ENCODE results near the gene ASB7. TPM values are rescaled to one million over a fixed set of nuclear protein-coding genes. Genes with fewer than 3 reads are reported as not detected.

Gene ASB7
- total RNA-seq, 1 donor: 13.8 TPM

- TF ChIP-seq, protein P1, sequence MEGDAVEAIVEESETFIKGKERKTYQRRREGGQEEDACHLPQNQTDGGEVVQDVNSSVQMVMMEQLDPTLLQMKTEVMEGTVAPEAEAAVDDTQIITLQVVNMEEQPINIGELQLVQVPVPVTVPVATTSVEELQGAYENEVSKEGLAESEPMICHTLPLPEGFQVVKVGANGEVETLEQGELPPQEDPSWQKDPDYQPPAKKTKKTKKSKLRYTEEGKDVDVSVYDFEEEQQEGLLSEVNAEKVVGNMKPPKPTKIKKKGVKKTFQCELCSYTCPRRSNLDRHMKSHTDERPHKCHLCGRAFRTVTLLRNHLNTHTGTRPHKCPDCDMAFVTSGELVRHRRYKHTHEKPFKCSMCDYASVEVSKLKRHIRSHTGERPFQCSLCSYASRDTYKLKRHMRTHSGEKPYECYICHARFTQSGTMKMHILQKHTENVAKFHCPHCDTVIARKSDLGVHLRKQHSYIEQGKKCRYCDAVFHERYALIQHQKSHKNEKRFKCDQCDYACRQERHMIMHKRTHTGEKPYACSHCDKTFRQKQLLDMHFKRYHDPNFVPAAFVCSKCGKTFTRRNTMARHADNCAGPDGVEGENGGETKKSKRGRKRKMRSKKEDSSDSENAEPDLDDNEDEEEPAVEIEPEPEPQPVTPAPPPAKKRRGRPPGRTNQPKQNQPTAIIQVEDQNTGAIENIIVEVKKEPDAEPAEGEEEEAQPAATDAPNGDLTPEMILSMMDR (IDR thresholded peaks at IDR 0.05; ENCODE audit: insufficient read depth, low read length): no peak
- no peak overlapping the region for H3K4me3 ChIP-seq (ENCODE audit: low read depth, low read length)
- DNase-seq (ENCODE audit: low read depth): no peak
Observed at GRCh38 chr15:100642213-100642949, 40.0 kb downstream of the ASB7 start.

DNA sequence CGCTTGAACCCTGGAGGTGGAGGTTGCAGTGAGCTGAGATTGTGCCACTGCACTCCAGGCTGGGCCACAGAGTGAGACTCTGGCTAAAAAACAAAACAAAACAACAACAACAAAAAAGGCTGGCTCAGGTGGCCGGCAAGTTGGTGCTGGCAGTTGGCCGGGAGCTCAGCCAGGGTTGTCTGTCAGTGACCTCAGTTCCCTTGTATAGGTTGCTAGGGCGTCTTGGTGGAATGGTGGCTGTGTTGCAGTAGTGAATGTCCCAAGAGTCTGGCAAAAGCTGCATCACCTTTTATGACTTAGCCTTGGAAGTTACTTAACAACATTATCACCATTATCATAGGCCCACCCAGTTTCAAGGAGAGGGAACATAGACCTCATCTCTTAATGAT is 40.6 kb downstream of the ASB7 start:
- TF ChIP-seq, protein P1 (IDR thresholded peaks at IDR 0.05; ENCODE audit: insufficient read depth, low read length): no peak
- no peak for DNase-seq (ENCODE audit: low read depth)
- no peak overlapping the region for H3K4me3 ChIP-seq (ENCODE audit: low read depth, low read length)

GRCh38 chr15:100645671-100646070 is 43.3 kb downstream of the ASB7 start:
- no peak overlapping the region for H3K4me3 ChIP-seq (ENCODE audit: low read depth, low read length)

DNA sequence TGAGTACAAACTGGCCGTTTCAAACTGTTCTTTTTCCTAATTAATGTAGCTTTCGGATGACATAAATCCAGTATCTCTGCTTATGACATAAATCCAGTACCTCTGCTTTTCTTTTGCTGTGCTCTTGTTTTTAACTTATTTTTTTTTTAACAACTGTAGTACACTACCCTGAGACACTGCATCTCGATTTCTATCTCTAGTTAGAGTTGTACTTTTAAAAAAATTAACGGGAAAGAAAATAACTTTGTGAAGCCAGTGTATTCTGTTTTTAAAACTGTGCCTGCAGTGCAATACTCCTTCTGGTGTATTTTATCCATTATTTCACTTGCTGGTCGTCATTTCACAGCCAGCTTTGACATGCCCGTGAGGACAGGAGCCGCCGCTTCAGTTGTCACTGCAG is 46.6 kb downstream of the ASB7 start:
- TF ChIP-seq, protein P1 (IDR thresholded peaks at IDR 0.05; ENCODE audit: insufficient read depth, low read length): no peak
- DNase-seq (ENCODE audit: low read depth): no peak
- no peak overlapping the region for H3K4me3 ChIP-seq (ENCODE audit: low read depth, low read length)

More at GRCh38 chr15:100645671-100646070, 43.3 kb downstream of the ASB7 start:
- no peak for DNase-seq (ENCODE audit: low read depth)
- TF ChIP-seq, protein P1 (IDR thresholded peaks at IDR 0.05; ENCODE audit: insufficient read depth, low read length): no peak

GRCh38 chr15:100650685-100651084 is 48.3 kb downstream of the ASB7 start:
- no peak for DNase-seq (ENCODE audit: low read depth)
- TF ChIP-seq, protein P1 (IDR thresholded peaks at IDR 0.05; ENCODE audit: insufficient read depth, low read length): peak; percentile 4
- H3K4me3 ChIP-seq (ENCODE audit: low read depth, low read length): no peak overlapping the region

- H3K4me3 ChIP-seq (ENCODE audit: low read depth, low read length): no peak overlapping the region
- TF ChIP-seq, protein P1 (IDR thresholded peaks at IDR 0.05; ENCODE audit: insufficient read depth, low read length): no peak
- DNase-seq (ENCODE audit: low read depth): peak; percentile 16
Observed at GRCh38 chr15:100651253-100651652, 48.9 kb downstream of the ASB7 start.

- H3K4me3 ChIP-seq (ENCODE audit: low read depth, low read length): no peak overlapping the region
- TF ChIP-seq, protein P1 (IDR thresholded peaks at IDR 0.05; ENCODE audit: insufficient read depth, low read length): no peak
- DNase-seq (ENCODE audit: low read depth): no peak
Observed at GRCh38 chr15:100652116-100652515, 49.7 kb downstream of the ASB7 start.

Measured in fibroblast of the aortic adventitia (primary cell).